Kidney tubule cell (primary cell): ENCODE data around the gene BAZ1A.

Source experiments
- DNase-seq: peaks from one replicate; pipeline ENCODE4 v3.0.0-alpha.2; 2018; ENCODE audit warnings: low spot score

BAZ1A gene

GRCh38 chr14:34875031-34875922 is at the start of gene BAZ1A:
Gene BAZ1A, minus strand, starts transcription at chr14:34875360. Its CDS starts 756 bp downstream, at chr14:34874604.
- peak; percentile 97 for DNase-seq

GRCh38 chr14:34920339-34920738 is 45.2 kb upstream of the BAZ1A start:
- DNase-seq, result peak; percentile 25

GRCh38 chr14:34913619-34914018 is 38.5 kb upstream of the BAZ1A start:
- DNase-seq, result no peak

- DNase-seq, result no peak
Measured at GRCh38 chr14:34912966-34913365, 37.8 kb upstream of the BAZ1A start.

GRCh38 chr14:34912182-34912581 is 37.0 kb upstream of the BAZ1A start:
- DNase-seq, result no peak

- peak; percentile 46 for DNase-seq
Measured at GRCh38 chr14:34911209-34912150, 36.3 kb upstream of the BAZ1A start.

- DNase-seq, result no peak
Measured at GRCh38 chr14:34906287-34906686, 31.1 kb upstream of the BAZ1A start.

- DNase-seq, result no peak
Measured at GRCh38 chr14:34895277-34895676, 20.1 kb upstream of the BAZ1A start.

- no peak for DNase-seq
Measured at GRCh38 chr14:34890937-34891336, 15.8 kb upstream of the BAZ1A start.

GRCh38 chr14:34888186-34888585 is 13.0 kb upstream of the BAZ1A start:
- DNase-seq, result no peak

GRCh38 chr14:34883954-34884353 is 8.8 kb upstream of the BAZ1A start:
- DNase-seq, result no peak

- DNase-seq, result peak; percentile 57
Measured at GRCh38 chr14:34874386-34875030, 652 bp downstream of the BAZ1A start.

GRCh38 chr14:34873589-34874385 is 1.4 kb downstream of the BAZ1A start:
- DNase-seq, result peak; percentile 92

- DNase-seq, result peak; percentile 32
Measured at GRCh38 chr14:34872822-34873588, 2.2 kb downstream of the BAZ1A start.

GRCh38 chr14:34867199-34867598 is 8.0 kb downstream of the BAZ1A start:
- no peak for DNase-seq

GRCh38 chr14:34865889-34866574 is 9.1 kb downstream of the BAZ1A start:
- DNase-seq, result no peak

- DNase-seq, result no peak
Measured at GRCh38 chr14:34863844-34864243, 11.3 kb downstream of the BAZ1A start.

GRCh38 chr14:34858765-34859164 is 16.4 kb downstream of the BAZ1A start:
- no peak for DNase-seq

GRCh38 chr14:34857689-34858449 is 17.3 kb downstream of the BAZ1A start:
- no peak for DNase-seq
